ENCODE results near the gene CDC42BPB. TPM values are rescaled to one million over a fixed set of nuclear protein-coding genes. Genes with fewer than 3 reads are reported as not detected.
A peak's percentile ranks its signal among the peaks of the same experiment; 100 is the strongest.

CDC42BPB gene
- total and polyA plus RNA-seq, 5 donors from 2014 or later, result 0.08 to 19.2 (median 0.41) TPM

GRCh38 chr14:102917056-102917385, 140.3 kb downstream of the CDC42BPB start:
- H3K4me1 ChIP-seq (ENCODE audit: control insufficient read depth, insufficient read depth, low read length, poor library complexity, severe bottlenecking), result no peaks in the 10 kb centered on the region
- H3K36me3 ChIP-seq (ENCODE audit: control insufficient read depth, insufficient read depth, low read length), result peaks cover 3% of the 10 kb centered on the region
- Mint-ChIP-seq H3K4me3 (no peak overlapping the region), H3K27me3 (no peaks in the 10 kb centered on the region), H3K36me3 (no peaks in the 10 kb centered on the region), H3K4me1 (peaks cover 0 to 2% (median 0%) of the 10 kb centered on the region in 4 donors), H3K9me3 (no peaks in the 10 kb centered on the region), H3K27ac (peak overlapping the region in 1 of 3 donors; percentile 41)
- no peaks in the 10 kb centered on the region for H3K27me3 ChIP-seq (ENCODE audit: control insufficient read depth, insufficient read depth, low read length)
- no peak overlapping the region for H3K4me3 ChIP-seq (ENCODE audit: low read depth, low read length)
- no peak overlapping the region for H3K27ac ChIP-seq (ENCODE audit: insufficient read depth, low read length, poor library complexity, severe bottlenecking)
- DNase-seq, result no peak
- no peaks in the 10 kb centered on the region for H3K9me3 ChIP-seq (ENCODE audit: control insufficient read depth in 2 of 2, low read length in 2 of 2)
- ATAC-seq (ENCODE audit: low read depth in 2 of 2), result no peak

- H3K27ac Mint-ChIP-seq, result peak overlapping the region in 2 of 3 donors; percentile 29 to 55
- H3K27me3 ChIP-seq (ENCODE audit: control insufficient read depth, insufficient read depth, low read length), result no peaks in the 10 kb centered on the region
- no peak overlapping the region for H3K4me3 Mint-ChIP-seq
- no peak for DNase-seq
- H3K4me3 ChIP-seq (ENCODE audit: low read depth, low read length), result no peak overlapping the region
- H3K27ac ChIP-seq (ENCODE audit: insufficient read depth, low read length, poor library complexity, severe bottlenecking), result no peak overlapping the region
- H3K9me3 Mint-ChIP-seq, result no peaks in the 10 kb centered on the region
- no peaks in the 10 kb centered on the region for H3K4me1 ChIP-seq (ENCODE audit: control insufficient read depth, insufficient read depth, low read length, poor library complexity, severe bottlenecking)
- no peaks in the 10 kb centered on the region for H3K9me3 ChIP-seq (ENCODE audit: control insufficient read depth in 2 of 2, low read length in 2 of 2)
- H3K36me3 Mint-ChIP-seq, result no peaks in the 10 kb centered on the region
- no peak for ATAC-seq (ENCODE audit: low read depth in 2 of 2)
- H3K36me3 ChIP-seq (ENCODE audit: control insufficient read depth, insufficient read depth, low read length), result peaks cover 3% of the 10 kb centered on the region
- no peaks in the 10 kb centered on the region for H3K27me3 Mint-ChIP-seq
- peaks cover 0 to 2% (median 0%) of the 10 kb centered on the region in 4 donors for H3K4me1 Mint-ChIP-seq
Observed at GRCh38 chr14:102916347-102917055, 140.8 kb downstream of the CDC42BPB start.

DNA sequence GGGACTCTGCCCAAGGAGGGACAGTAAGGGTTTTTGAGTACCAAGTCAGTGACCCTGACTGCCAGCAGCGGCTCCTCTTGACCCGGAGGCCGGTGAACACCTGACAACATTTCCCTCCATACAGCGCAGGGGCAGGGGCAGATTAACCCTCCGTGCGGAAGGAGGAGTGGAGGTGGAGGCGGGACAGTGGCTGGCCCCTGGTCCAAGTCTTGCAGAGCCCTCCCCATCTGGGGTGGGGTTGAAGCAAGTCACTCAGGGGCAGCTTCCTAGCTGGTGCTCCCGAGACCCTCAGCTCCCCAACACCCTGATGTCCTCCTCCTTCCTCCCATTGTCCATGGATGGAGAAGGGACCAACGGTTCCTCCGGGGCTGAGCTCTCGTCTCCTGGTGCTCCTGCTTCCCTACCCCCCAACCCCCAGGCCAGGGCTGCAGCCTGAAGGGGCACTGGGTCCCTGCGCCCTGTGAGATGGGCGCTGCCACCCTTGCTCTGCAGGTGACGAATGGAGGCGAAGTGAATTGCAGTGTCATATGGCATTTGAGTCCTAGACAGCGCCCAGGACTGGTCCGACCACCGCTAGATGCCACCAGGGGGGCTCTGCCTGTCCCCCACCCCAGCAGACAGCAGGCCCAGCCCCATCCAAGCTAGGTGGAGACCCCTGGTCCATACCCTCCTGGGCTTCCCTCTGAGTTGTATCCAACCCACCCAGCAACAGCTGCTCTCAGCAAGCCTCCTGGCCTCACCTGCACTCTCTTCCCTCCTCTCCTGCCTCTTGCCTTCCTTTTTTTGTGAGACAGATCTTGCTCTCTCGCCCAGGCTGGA, 141.8 kb downstream of the CDC42BPB start:
- Mint-ChIP-seq H3K4me3 (no peak overlapping the region), H3K27me3 (no peaks in the 10 kb centered on the region), H3K9me3 (no peaks in the 10 kb centered on the region), H3K27ac (peak overlapping the region in 1 of 3 donors; percentile 56), H3K4me1 (peaks cover 0 to 2% (median 0%) of the 10 kb centered on the region in 4 donors), H3K36me3 (no peaks in the 10 kb centered on the region)
- H3K27me3 ChIP-seq (ENCODE audit: control insufficient read depth, insufficient read depth, low read length), result no peaks in the 10 kb centered on the region
- H3K4me1 ChIP-seq (ENCODE audit: control insufficient read depth, insufficient read depth, low read length, poor library complexity, severe bottlenecking), result no peaks in the 10 kb centered on the region
- no peak for DNase-seq
- no peaks in the 10 kb centered on the region for H3K9me3 ChIP-seq (ENCODE audit: control insufficient read depth in 2 of 2, low read length in 2 of 2)
- H3K4me3 ChIP-seq (ENCODE audit: low read depth, low read length), result no peak overlapping the region
- no peak for ATAC-seq (ENCODE audit: low read depth in 2 of 2)
- H3K36me3 ChIP-seq (ENCODE audit: control insufficient read depth, insufficient read depth, low read length), result peaks cover 3% of the 10 kb centered on the region
- no peak overlapping the region for H3K27ac ChIP-seq (ENCODE audit: insufficient read depth, low read length, poor library complexity, severe bottlenecking)

GRCh38 chr14:102914474-102915291, 142.7 kb downstream of the CDC42BPB start:
- Mint-ChIP-seq H3K36me3 (no peaks in the 10 kb centered on the region), H3K27ac (no peak overlapping the region)
- H3K27me3 ChIP-seq (ENCODE audit: control insufficient read depth, insufficient read depth, low read length), result no peaks in the 10 kb centered on the region

DNA sequence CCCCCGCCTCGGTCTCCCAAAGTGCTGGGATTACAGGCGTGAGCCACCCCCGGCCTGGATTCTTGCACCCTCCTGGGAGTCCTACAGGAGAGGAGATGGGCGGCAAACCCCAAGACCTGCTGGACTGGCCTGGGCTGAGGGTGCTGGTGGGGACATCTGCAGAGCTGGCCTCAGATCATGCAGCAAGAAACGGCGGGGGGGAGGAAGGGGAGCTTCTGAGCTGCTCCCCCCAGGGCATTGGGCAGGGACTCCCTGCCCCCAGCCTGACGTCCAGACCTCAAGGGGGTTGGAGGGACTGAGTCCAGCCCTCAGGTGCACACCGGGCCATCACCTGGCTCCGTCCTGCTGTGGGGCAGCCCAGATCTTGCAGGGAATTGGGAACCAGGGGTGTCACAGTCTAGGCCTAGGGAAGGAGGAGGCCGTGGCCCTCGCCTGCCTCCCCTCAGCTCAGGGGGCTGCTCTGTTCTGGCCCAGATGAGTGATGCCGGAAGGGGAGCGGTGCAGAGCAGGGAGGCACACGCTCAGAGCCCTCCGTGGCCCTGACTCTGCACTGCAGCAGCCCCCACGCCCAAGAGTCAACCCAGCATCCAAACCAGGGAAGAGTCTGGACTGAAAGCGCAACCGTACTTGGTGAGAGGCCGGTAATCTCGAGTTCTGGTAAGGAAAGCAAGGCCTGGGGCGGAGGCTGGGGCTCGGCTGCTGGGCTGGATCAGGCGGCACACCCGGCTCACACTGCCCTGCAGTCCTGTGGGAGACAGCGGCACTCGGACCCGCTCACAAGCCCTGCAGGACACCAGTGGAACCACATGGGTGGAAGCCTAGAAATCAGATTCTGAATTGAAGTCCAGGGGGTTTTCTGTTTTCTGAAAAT, 143.8 kb downstream of the CDC42BPB start:
- Mint-ChIP-seq H3K27ac (no peak overlapping the region), H3K4me3 (no peak overlapping the region)

More at GRCh38 chr14:102914474-102915291, 142.7 kb downstream of the CDC42BPB start:
- H3K4me1 ChIP-seq (ENCODE audit: control insufficient read depth, insufficient read depth, low read length, poor library complexity, severe bottlenecking), result no peaks in the 10 kb centered on the region
- H3K27ac ChIP-seq (ENCODE audit: insufficient read depth, low read length, poor library complexity, severe bottlenecking), result no peak overlapping the region
- H3K9me3 ChIP-seq (ENCODE audit: control insufficient read depth in 2 of 2, low read length in 2 of 2), result no peaks in the 10 kb centered on the region
- Mint-ChIP-seq H3K27me3 (no peaks in the 10 kb centered on the region), H3K4me3 (no peak overlapping the region), H3K9me3 (no peaks in the 10 kb centered on the region), H3K4me1 (peaks cover 0 to 2% (median 0%) of the 10 kb centered on the region in 4 donors)
- DNase-seq (no peak), ATAC-seq (ENCODE audit: low read depth in 2 of 2) (no peak)
- peaks cover 3% of the 10 kb centered on the region for H3K36me3 ChIP-seq (ENCODE audit: control insufficient read depth, insufficient read depth, low read length)
- no peak overlapping the region for H3K4me3 ChIP-seq (ENCODE audit: low read depth, low read length)

GRCh38 chr14:102911991-102912761, 145.2 kb downstream of the CDC42BPB start:
- Histone ChIP-seq H3K36me3 (ENCODE audit: control insufficient read depth, insufficient read depth, low read length) (peaks cover 3% of the 10 kb centered on the region), H3K27ac (ENCODE audit: insufficient read depth, low read length, poor library complexity, severe bottlenecking) (no peak overlapping the region), H3K9me3 (ENCODE audit: control insufficient read depth in 2 of 2, low read length in 2 of 2) (no peaks in the 10 kb centered on the region), H3K4me3 (ENCODE audit: low read depth, low read length) (no peak overlapping the region), H3K4me1 (ENCODE audit: control insufficient read depth, insufficient read depth, low read length, poor library complexity, severe bottlenecking) (no peaks in the 10 kb centered on the region), H3K27me3 (ENCODE audit: control insufficient read depth, insufficient read depth, low read length) (no peaks in the 10 kb centered on the region)
- ATAC-seq (ENCODE audit: low read depth in 2 of 2) (no peak), DNase-seq (no peak)
- Mint-ChIP-seq H3K9me3 (no peaks in the 10 kb centered on the region), H3K27me3 (no peaks in the 10 kb centered on the region), H3K36me3 (peaks cover 3% of the 10 kb centered on the region), H3K4me1 (peaks cover 0 to 2% (median 0%) of the 10 kb centered on the region in 4 donors), H3K4me3 (no peak overlapping the region), H3K27ac (no peak overlapping the region)

More for the DNA sequence above, 143.8 kb downstream of the CDC42BPB start:
- ATAC-seq (ENCODE audit: low read depth in 2 of 2), result no peak
- Histone ChIP-seq H3K4me1 (ENCODE audit: control insufficient read depth, insufficient read depth, low read length, poor library complexity, severe bottlenecking) (no peaks in the 10 kb centered on the region), H3K36me3 (ENCODE audit: control insufficient read depth, insufficient read depth, low read length) (peaks cover 3% of the 10 kb centered on the region), H3K9me3 (ENCODE audit: control insufficient read depth in 2 of 2, low read length in 2 of 2) (no peaks in the 10 kb centered on the region), H3K27me3 (ENCODE audit: control insufficient read depth, insufficient read depth, low read length) (no peaks in the 10 kb centered on the region), H3K27ac (ENCODE audit: insufficient read depth, low read length, poor library complexity, severe bottlenecking) (no peak overlapping the region), H3K4me3 (ENCODE audit: low read depth, low read length) (no peak overlapping the region)
- Mint-ChIP-seq H3K9me3 (no peaks in the 10 kb centered on the region), H3K36me3 (no peaks in the 10 kb centered on the region), H3K27me3 (no peaks in the 10 kb centered on the region), H3K4me1 (peaks cover 0 to 2% (median 0%) of the 10 kb centered on the region in 4 donors)
- DNase-seq, result no peak

Data from CD4-positive, CD25-positive, alpha-beta regulatory T cell (primary cell).